B cell (primary cell): ENCODE data around the gene NUDT21. TPM values are rescaled to one million over a fixed set of nuclear protein-coding genes. Genes with fewer than 3 reads are reported as not detected.

Source experiments
- ATAC-seq: fragments of 200-7000 bp; cut with Tn5 transposase; one replicate; pipeline ENCODE4 v1.10.0; 2021; ENCODE audit warnings: low read depth, mild to moderate bottlenecking, moderate number of reproducible peaks, moderate library complexity
- CTCF ChIA-PET: fragments of 350-600 bp; sonication (Branson Sonifier 250); formaldehyde crosslinking; loops from one replicate; lab custom pipeline; 2021; ENCODE audit warnings: antibody characterized with exemption, inconsistent platforms; lab: Charles Lee
- POLR2A ChIA-PET: fragments of 350-600 bp; sonication (Branson Sonifier 250); formaldehyde crosslinking; loops from one replicate; lab custom pipeline; 2021; ENCODE audit warnings: antibody characterized with exemption; lab: Charles Lee
- DNase-seq: peaks from one replicate; pipeline ENCODE4 v3.0.0; 2013
- H2AFZ ChIP-seq: 2 replicates; pipeline ENCODE4 v1.6.1; 2012; ENCODE audit warnings: mild to moderate bottlenecking, low read depth, low read length; ENCODE audit not compliant: insufficient read depth, poor library complexity, severe bottlenecking
- H3K27ac ChIP-seq, 2 donors: 1 replicate in 1 of 2; 2 replicates in 1 of 2; pipeline ENCODE4 v1.5.1; 2012 to 2013; ENCODE audit warnings: low read length in 2 of 2, mild to moderate bottlenecking in 2 of 2, moderate library complexity in 1 of 2
- H3K27me3 ChIP-seq, 4 experiments: fragments of 200-600 bp in 1 of 4; sonication (generic) in 1 of 4; replicated peaks in 1 of 4; 1 replicate in 2 of 4; 2 replicates in 2 of 4; pipeline versions ENCODE4 v1.6.1 to v1.7.0; 2013 to 2016; ENCODE audit warnings: low read length in 3 of 4, mild to moderate bottlenecking in 2 of 4, mixed read lengths in 1 of 4, moderate library complexity in 1 of 4; ENCODE audit not compliant: insufficient read depth in 4 of 4, control insufficient read depth in 3 of 4; ENCODE audit errors: control extremely low read depth in 1 of 4
- H3K36me3 ChIP-seq, 2 experiments: replicated peaks in 1 of 2; 1 replicate in 1 of 2; 2 replicates in 1 of 2; pipeline versions ENCODE4 v1.6.1 to v1.7.1; 2013; ENCODE audit warnings: low read length in 1 of 2; ENCODE audit not compliant: insufficient read depth in 2 of 2, control insufficient read depth in 1 of 2; ENCODE audit errors: control extremely low read depth in 1 of 2, extremely low read depth in 1 of 2
- H3K4me1 ChIP-seq, 2 donors: fragments of 200-600 bp in 1 of 2; sonication (generic) in 1 of 2; 1 replicate in 1 of 2; 2 replicates in 1 of 2; pipeline versions ENCODE4 v1.5.1 to v1.6.1; 2013 to 2017; ENCODE audit warnings: low read length in 2 of 2; ENCODE audit not compliant: control insufficient read depth in 2 of 2, insufficient read depth in 2 of 2
- H3K4me2 ChIP-seq: replicated peaks from 2 replicates; pipeline ENCODE3; 2012; ENCODE audit warnings: mild to moderate bottlenecking, low read depth, low read length; ENCODE audit not compliant: poor library complexity, severe bottlenecking
- H3K4me3 ChIP-seq, 5 experiments: fragments of 200-600 bp in 1 of 5; sonication (generic) in 1 of 5; 1 replicate in 3 of 5; 2 replicates in 2 of 5; pipeline versions ENCODE4 v1.5.1 to v1.7.0; 2011 to 2016; ENCODE audit warnings: low read length in 4 of 5, mild to moderate bottlenecking in 4 of 5, low read depth in 2 of 5, control low read depth in 1 of 5, moderate library complexity in 1 of 5; ENCODE audit not compliant: insufficient read depth in 1 of 5; ENCODE audit errors: control extremely low read depth in 1 of 5, extremely low read depth in 1 of 5
- H3K79me2 ChIP-seq: fragments of 200-600 bp; sonication (generic); one replicate; pipeline ENCODE4 v1.6.0; 2016; ENCODE audit warnings: low read length; ENCODE audit not compliant: control insufficient read depth, insufficient read depth
- H3K9ac ChIP-seq: fragments of 200-600 bp; sonication (generic); 2 replicates; pipeline ENCODE4 v1.6.1; 2017; ENCODE audit warnings: mild to moderate bottlenecking, low read length, moderate library complexity
- H3K9me3 ChIP-seq, 3 donors: one replicate each; pipeline versions ENCODE4 v1.6.1 to v1.7.1; 2013; ENCODE audit warnings: low read length in 2 of 3; ENCODE audit not compliant: control insufficient read depth in 2 of 3, insufficient read depth in 1 of 3; ENCODE audit errors: control extremely low read depth in 1 of 3
- H4K20me1 ChIP-seq: 2 replicates; pipeline ENCODE4 v1.6.0; 2012; ENCODE audit warnings: mild to moderate bottlenecking, low read length; ENCODE audit not compliant: insufficient read depth, control insufficient read depth, poor library complexity, severe bottlenecking
- H3K27ac Mint-ChIP-seq: one replicate; pipeline ENCODE4 v1.8.0; 2021; ENCODE audit warnings: mixed read lengths
- H3K27me3 Mint-ChIP-seq: one replicate; pipeline ENCODE4 v1.8.0; 2021; ENCODE audit warnings: mixed read lengths
- H3K4me1 Mint-ChIP-seq: one replicate; pipeline ENCODE4 v1.8.0; 2021; ENCODE audit warnings: mixed read lengths
- H3K4me3 Mint-ChIP-seq: one replicate; pipeline ENCODE4 v1.8.0; 2021; ENCODE audit warnings: mixed read lengths
- H3K9me3 Mint-ChIP-seq: one replicate; pipeline ENCODE4 v1.8.0; 2022; ENCODE audit warnings: mixed read lengths; ENCODE audit not compliant: insufficient read depth
- EZH2 ChIP-seq: IDR thresholded peaks from 2 replicates; pipeline ENCODE4 v1.6.1; 2012; ENCODE audit warnings: borderline replicate concordance, low read depth, mild to moderate bottlenecking, moderate library complexity, low read length; ENCODE audit not compliant: insufficient read depth, poor library complexity, severe bottlenecking
- WGBS: methylation state at CpG from one replicate; pipeline ENCODE4 v1.1.5; 2013; ENCODE audit warnings: missing lambda C conversion rate; ENCODE audit not compliant: insufficient coverage; 5-methylcytosine and 5-hydroxymethylcytosine counted together
- intact Hi-C: fragments of 100-400 bp; cut with micrococcal nuclease; formaldehyde crosslinking; loops from one replicate; pipeline ENCODE4 v1.10.0; 2022
- polyA plus RNA-seq: library from polyadenylated mRNA; depleted of rRNA; stranded (reverse); fragments of >200 nt; gene quantifications from 2 replicates; pipeline ENCODE4 v1.2.3, GENCODE V29; 2012
- total RNA-seq, 2 donors: library from RNA; stranded (reverse); fragments of 120-200 nt in 1 of 2; gene quantifications; 1 replicate in 1 of 2; 2 replicates in 1 of 2; pipeline versions ENCODE4 v1.2.3 to v1.2.4, GENCODE V29; 2013 to 2022
- TF ChIP-seq, protein P1 (sequence below): fragments of 200-600 bp; IDR thresholded peaks from one replicate; pipeline ENCODE4 v1.8.0; 2022; ENCODE audit warnings: antibody characterized with exemption, mild to moderate bottlenecking

The NUDT21 gene
- total and polyA plus RNA-seq, 2 donors (not counting 1 experiment from before 2014, with no cell fraction given) = 27.3 to 89.4 TPM

DNA sequence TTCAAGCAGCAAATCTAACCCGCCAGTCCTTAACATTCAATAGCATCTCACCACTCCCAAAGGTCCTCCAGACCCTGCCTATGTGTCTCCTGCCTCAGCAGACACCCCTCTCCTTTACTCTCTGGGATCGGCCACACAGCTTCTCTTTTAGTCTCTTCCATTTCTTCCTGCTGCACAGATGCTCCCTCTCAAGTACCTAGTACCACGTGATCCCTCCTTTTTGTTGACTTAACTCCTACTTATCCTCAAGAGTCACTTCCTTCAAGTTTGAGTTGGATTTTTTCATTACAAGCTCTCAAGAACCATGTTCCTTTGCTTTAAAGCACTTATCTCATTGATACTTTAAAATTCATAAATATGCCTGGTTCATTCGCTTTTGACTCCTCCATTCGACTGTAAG, 50.7 kb downstream of the NUDT21 start:
- no peak for TF ChIP-seq EZH2
- TF ChIP-seq, protein P1, sequence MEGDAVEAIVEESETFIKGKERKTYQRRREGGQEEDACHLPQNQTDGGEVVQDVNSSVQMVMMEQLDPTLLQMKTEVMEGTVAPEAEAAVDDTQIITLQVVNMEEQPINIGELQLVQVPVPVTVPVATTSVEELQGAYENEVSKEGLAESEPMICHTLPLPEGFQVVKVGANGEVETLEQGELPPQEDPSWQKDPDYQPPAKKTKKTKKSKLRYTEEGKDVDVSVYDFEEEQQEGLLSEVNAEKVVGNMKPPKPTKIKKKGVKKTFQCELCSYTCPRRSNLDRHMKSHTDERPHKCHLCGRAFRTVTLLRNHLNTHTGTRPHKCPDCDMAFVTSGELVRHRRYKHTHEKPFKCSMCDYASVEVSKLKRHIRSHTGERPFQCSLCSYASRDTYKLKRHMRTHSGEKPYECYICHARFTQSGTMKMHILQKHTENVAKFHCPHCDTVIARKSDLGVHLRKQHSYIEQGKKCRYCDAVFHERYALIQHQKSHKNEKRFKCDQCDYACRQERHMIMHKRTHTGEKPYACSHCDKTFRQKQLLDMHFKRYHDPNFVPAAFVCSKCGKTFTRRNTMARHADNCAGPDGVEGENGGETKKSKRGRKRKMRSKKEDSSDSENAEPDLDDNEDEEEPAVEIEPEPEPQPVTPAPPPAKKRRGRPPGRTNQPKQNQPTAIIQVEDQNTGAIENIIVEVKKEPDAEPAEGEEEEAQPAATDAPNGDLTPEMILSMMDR = no peak

DNA sequence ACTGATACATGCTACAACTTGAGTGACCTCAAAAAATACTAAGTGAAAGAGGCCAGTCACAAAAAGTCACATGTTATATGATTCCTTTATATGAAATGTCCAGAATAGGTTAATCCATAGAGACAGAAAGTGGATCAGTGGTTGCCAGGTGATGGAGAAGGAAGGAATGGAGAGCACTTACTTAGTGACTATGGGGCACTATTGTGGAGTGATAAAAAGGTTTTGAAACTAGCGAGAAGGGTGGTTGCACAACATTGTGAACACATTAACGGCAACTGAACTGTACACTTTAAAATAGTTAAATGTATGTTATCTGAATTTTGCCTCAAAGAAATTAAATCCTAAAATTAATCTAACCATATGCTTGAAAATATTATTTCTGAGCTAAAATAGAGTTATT, 51.6 kb downstream of the NUDT21 start:
- Histone ChIP-seq H3K9me3 (no peaks in the 10 kb centered on the region), H3K27me3 (no peaks in the 10 kb centered on the region), H3K27ac (no peak overlapping the region), H3K79me2 (peaks cover 23% of the 10 kb centered on the region), H3K9ac (no peak overlapping the region), H3K36me3 (peaks cover 14 to 53% of the 10 kb centered on the region in 2 experiments), H3K4me3 (no peak overlapping the region), H3K4me2 (no peak overlapping the region), H4K20me1 (peaks cover 28% of the 10 kb centered on the region), H2AFZ (no peak overlapping the region), H3K4me1 (no peaks in the 10 kb centered on the region)
- Mint-ChIP-seq H3K4me3 (no peak overlapping the region), H3K4me1 (peaks cover 8% of the 10 kb centered on the region), H3K27me3 (no peaks in the 10 kb centered on the region), H3K27ac (no peak overlapping the region), H3K9me3 (no peaks in the 10 kb centered on the region)
- ATAC-seq = no peak
- CTCF ChIA-PET = no interaction called here
- no peak for DNase-seq
- intact Hi-C loops = no loop called here
- no CpG with 5 or more reads among the region's 2 CpGs for whole genome bisulfite sequencing
- POLR2A ChIA-PET = no interaction called here
- TF ChIP-seq, protein P1 = no peak
- no peak for TF ChIP-seq EZH2

More for the DNA sequence above, 50.7 kb downstream of the NUDT21 start:
- H3K79me2 ChIP-seq = peaks cover 25% of the 10 kb centered on the region
- ChIA-PET POLR2A (no interaction called here), CTCF (interaction anchor here (0.9 to 1.7 kb wide), 3 partner anchors 17 to 118 kb away, joined by 3 read pairs; no protein-coding TSS in a partner anchor)
- no peaks in the 10 kb centered on the region for H3K27me3 ChIP-seq
- peaks cover 9% of the 10 kb centered on the region for H3K4me1 Mint-ChIP-seq
- H4K20me1 ChIP-seq = peaks cover 28% of the 10 kb centered on the region
- no peaks in the 10 kb centered on the region for H3K9me3 Mint-ChIP-seq
- 86% methylated on average over 5 of the region's 5 CpGs for WGBS
- no peaks in the 10 kb centered on the region for H3K4me1 ChIP-seq
- no peak overlapping the region for H3K4me3 ChIP-seq
- intact Hi-C loops = loop anchor here (10.0 kb wide), 1 partner anchor 54 kb away; the partner anchor contains the start of genes NUDT21 and OGFOD1
- DNase-seq = no peak
- no peak overlapping the region for H3K4me2 ChIP-seq
- no peaks in the 10 kb centered on the region for H3K27me3 Mint-ChIP-seq
- ATAC-seq = no peak
- H3K27ac ChIP-seq = no peak overlapping the region
- H3K36me3 ChIP-seq = peaks cover 14 to 63% of the 10 kb centered on the region in 2 experiments
- H3K9ac ChIP-seq = no peak overlapping the region
- no peaks in the 10 kb centered on the region for H3K9me3 ChIP-seq
- H3K27ac Mint-ChIP-seq = no peak overlapping the region
- H2AFZ ChIP-seq = no peak overlapping the region
- H3K4me3 Mint-ChIP-seq = no peak overlapping the region
